ENCODE data around the gene DOC2B.
"Not testable (repeated sequence)": the region's sequence is repeated elsewhere in the genome, so short reads cannot be mapped to it uniquely, and the experiment has no call there.

Gene DOC2B
- 0.05 to 0.52 reads per million in 2 donors for total RNA-seq

GRCh38 chr17:181245-182049 lies at the start of gene DOC2B:
DOC2B (minus strand) TSS chr17:181650; CDS start chr17:181479, 171 bp downstream.
- no peak for DNase-seq

- no peak for DNase-seq
These were observed 48.9 kb upstream of the DOC2B start for GRCh38 chr17:230395-230770.

- no peak for DNase-seq
These were observed 48.4 kb upstream of the DOC2B start for GRCh38 chr17:229709-230394.

- DNase-seq: no peak
These were observed 47.7 kb upstream of the DOC2B start for GRCh38 chr17:228951-229708.

- DNase-seq: no peak
These were observed 46.6 kb upstream of the DOC2B start for GRCh38 chr17:227946-228615.

- no peak for DNase-seq
These were observed 45.9 kb upstream of the DOC2B start for GRCh38 chr17:227078-227945.

- no peak for DNase-seq
These were observed 44.9 kb upstream of the DOC2B start for GRCh38 chr17:226108-227077.

- DNase-seq: no peak
These were observed 44.1 kb upstream of the DOC2B start for GRCh38 chr17:225551-225950.

- DNase-seq: not testable (repeated sequence)
These were observed 43.1 kb upstream of the DOC2B start for GRCh38 chr17:224576-224975.

- no peak for DNase-seq
These were observed 42.4 kb upstream of the DOC2B start for GRCh38 chr17:223723-224471.

- DNase-seq: no peak
These were observed 40.7 kb upstream of the DOC2B start for GRCh38 chr17:222172-222571.

GRCh38 chr17:219696-220095 lies 38.2 kb upstream of the DOC2B start:
- DNase-seq: no peak

GRCh38 chr17:218432-219110 lies 37.1 kb upstream of the DOC2B start:
- no peak for DNase-seq

GRCh38 chr17:216625-217024 lies 35.2 kb upstream of the DOC2B start:
- DNase-seq: no peak

- DNase-seq: not testable (repeated sequence)
These were observed 34.4 kb upstream of the DOC2B start for GRCh38 chr17:215563-216478.

GRCh38 chr17:214881-215331 lies 33.5 kb upstream of the DOC2B start:
- DNase-seq: no peak

- DNase-seq: no peak
These were observed 32.0 kb upstream of the DOC2B start for GRCh38 chr17:213286-214105.

Measured in activated gamma-delta T cell (primary cell).